Medulla oblongata (tissue), 1 donor: ENCODE data around the gene ONECUT3.
"Not testable (repeated sequence)": the region's sequence is repeated elsewhere in the genome, so short reads cannot be mapped to it uniquely, and the experiment has no call there.

Experiments used
- DNase-seq: peaks from one replicate; pipeline ENCODE4 v3.0.0-alpha.2; 2015; ENCODE audit errors: extremely low spot score

ONECUT3 gene

DNA sequence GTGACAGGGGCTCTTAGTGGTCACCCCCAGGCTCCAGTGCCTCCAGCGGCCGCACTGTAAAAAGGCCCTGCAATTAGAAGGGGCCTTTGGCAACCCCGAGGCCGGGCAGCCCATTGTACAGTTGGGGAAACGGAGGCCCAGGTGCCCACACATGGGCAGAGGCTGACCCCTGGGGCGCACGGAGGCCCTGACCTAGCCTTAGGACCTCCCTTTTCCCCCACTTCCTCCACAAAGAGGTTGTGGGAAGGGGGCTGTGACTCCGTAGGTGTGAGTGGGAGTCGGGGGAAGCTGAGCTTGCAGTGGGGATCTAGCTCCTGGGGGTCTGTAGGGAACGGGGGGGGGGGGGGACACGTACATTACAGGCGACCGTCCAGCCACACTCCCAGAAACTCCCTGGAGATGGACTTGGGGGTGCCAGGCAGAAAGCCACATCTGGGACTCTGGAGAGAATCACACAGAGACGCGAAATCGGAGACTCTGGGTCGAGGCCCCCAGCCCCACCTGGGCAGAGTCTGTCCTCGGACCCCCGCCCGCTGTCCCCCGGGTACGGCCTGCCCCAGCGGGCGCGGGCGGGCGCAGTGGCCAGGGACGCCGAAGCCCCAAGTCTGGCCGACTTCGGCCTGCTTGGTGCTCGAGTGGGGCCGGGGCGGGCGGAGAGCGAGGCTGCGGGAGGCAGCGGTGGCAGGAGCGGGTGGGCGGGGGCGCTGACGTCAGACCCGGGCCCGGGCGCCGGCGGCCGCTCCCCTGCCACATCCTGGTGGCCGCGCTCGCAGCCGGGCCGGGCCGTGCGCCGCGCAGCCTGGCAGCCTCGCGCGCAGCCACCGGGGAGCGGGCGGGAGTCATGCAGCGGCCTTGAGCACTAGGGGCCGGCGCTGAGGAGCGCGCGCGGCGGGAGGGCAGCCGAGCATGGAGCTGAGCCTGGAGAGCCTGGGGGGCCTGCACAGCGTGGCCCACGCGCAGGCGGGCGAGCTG is at the start of gene ONECUT3:
ONECUT3 (plus strand) TSS at position 750 of the 972 bp plus-strand sequence; CDS start at position 907, 157 bp downstream.
- DNase-seq: no peak

DNA sequence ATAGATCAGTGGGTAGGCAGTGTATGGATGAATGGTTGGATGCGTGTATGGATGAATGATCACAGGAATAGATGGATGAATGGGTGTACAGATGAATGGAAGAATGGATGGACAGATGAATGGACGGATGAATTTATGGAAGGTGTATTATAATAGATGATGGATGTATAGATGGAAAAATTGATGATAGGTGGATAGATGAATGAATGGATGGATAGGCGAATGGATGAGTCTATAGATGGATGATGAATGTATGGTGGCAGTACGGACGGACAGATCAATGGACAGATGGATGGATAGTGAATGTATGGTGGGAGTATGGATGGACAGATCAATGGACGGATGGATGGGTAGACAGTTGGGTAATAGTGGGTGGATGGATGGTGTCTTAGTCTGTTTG is 49.0 kb upstream of the ONECUT3 start:
- no peak for DNase-seq

DNA sequence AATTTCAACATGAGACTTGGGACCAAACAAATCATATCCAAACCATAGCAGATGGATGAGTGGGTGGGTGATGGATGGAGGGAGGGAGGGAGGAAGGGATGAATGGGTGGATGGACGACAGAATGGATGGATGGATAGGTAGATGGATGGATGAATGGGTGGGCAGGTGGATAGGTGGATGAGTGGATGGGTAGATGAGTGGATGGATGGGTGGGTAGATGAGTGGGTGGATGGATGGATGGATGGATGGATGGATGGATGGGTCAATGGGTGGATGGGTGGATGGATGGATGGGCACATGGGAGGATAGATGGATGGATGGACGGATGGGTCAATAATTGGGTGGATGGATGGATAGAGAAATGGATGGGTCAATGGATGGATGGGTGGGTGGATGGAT is 47.9 kb upstream of the ONECUT3 start:
- no peak for DNase-seq

- not testable (repeated sequence) for DNase-seq
Observed at GRCh38 chr19:1706646-1707045, 46.7 kb upstream of the ONECUT3 start.

DNA sequence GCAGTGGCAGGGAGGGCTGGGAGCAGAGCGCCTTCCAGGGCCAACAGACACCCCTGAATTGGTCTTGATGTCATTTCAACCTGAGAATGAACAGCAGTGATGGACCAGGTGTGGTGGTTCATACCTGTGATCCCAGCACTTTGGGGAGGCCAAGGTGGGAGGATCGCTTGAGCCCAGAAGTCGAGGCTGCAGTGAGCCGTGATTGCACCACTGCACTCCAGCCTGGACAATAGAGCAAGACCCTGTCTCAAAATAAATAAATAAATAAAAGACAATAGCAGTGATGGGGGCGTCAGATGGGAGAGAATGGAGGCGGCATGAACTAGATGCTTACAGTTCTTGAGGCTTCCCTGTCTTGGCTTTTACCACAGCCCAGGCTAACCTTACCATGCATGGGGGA is 46.1 kb upstream of the ONECUT3 start:
- DNase-seq: no peak

GRCh38 chr19:1713170-1713569 is 40.1 kb upstream of the ONECUT3 start:
- DNase-seq: no peak

DNA sequence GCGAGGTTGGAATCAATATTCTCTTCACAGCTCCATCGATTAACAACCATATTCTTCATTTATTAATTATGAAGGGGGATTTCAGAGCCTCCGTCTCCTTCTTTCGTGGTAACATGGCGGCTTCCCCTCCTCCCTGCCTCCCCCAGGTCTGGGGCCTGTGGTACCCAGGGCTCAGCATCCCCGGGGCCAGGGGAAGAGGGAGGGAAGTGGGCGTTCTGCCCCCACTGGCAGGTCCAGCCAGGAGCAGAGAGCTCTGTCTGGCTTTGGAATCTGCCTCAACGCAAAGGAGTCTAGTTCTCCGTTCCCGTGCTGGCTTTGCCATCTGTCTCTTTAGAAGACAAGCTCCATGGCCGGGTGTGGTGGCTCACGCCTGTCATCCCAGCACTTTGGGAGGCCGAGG is 37.8 kb upstream of the ONECUT3 start:
- no peak for DNase-seq

- DNase-seq: no peak
Observed at GRCh38 chr19:1717200-1717969, 35.9 kb upstream of the ONECUT3 start.

GRCh38 chr19:1717970-1718264 is 35.4 kb upstream of the ONECUT3 start:
- no peak for DNase-seq

GRCh38 chr19:1718420-1719291 is 34.6 kb upstream of the ONECUT3 start:
- no peak for DNase-seq

- DNase-seq: no peak
Observed at GRCh38 chr19:1719519-1719918, 33.8 kb upstream of the ONECUT3 start.

DNA sequence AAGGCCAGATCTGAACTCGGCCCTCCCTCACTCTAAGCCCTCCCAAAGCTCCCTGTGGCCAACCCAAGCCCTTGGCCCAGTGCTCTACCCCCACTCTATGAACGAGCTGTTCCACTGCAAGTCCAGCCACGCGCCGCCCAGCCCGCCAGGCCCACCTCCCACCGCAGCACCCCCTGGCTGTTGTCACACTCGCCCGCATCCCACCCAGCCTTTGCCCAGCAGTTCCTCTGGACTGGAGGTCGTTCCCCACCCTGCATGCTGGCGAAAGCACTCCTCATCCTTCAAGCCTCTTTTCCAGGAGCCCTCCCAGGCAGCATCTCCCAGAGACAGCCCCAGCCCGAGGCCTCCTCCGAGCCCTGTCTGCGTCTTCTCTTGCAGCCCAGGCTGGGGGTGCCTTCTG is 33.1 kb upstream of the ONECUT3 start:
- no peak for DNase-seq

DNA sequence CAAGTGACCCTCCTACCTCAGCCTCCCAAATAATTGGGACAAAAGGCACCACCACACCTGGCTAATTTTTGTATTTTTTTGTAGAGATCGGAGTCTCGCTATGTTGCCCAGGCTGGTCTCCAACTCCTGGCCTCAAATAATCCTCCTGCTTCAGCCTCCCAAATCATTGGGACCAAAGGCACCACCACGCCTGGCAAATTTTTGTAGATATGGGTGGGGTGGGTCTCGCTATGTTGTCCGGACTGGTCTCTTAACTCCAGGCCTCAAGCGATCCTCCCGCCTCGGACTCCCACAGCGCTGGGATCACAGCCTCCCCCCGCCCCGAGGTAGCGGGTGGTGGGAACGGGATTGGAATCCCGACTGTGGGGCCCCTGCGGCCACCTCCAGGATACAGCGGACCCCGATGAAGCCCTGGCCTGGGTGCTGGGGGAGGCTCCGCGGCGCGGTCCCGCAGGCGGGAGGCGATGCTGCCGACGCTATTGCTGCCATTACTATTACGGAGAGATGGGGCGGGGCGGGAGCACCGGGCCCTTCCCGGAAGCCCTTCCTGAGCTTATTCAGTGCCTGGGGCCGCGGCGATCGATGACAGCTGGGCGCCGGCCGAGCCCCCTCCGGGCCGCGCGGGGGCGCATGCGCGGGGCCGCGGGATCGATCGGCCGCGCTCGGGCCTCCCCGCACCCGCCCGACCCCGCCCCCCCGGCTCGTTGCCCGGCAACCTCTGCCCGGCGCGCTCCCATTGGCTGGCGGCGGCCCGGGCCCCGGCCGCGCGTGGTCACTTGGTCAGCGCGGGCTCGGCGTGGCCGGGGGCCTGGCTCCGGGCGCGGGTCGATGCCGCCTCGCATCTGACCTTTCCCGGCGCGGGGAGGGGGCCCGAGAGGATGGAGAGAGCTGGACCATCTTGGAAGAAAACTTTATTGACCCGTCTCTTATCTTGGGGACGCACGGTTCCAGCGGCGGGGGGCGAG is 27.9 kb upstream of the ONECUT3 start:
- peak; percentile 56 for DNase-seq

- DNase-seq: no peak
Observed at GRCh38 chr19:1728816-1729567, 24.3 kb upstream of the ONECUT3 start.

GRCh38 chr19:1729568-1729925 is 23.8 kb upstream of the ONECUT3 start:
- no peak for DNase-seq

- DNase-seq: no peak
Observed at GRCh38 chr19:1730157-1730556, 23.1 kb upstream of the ONECUT3 start.

DNA sequence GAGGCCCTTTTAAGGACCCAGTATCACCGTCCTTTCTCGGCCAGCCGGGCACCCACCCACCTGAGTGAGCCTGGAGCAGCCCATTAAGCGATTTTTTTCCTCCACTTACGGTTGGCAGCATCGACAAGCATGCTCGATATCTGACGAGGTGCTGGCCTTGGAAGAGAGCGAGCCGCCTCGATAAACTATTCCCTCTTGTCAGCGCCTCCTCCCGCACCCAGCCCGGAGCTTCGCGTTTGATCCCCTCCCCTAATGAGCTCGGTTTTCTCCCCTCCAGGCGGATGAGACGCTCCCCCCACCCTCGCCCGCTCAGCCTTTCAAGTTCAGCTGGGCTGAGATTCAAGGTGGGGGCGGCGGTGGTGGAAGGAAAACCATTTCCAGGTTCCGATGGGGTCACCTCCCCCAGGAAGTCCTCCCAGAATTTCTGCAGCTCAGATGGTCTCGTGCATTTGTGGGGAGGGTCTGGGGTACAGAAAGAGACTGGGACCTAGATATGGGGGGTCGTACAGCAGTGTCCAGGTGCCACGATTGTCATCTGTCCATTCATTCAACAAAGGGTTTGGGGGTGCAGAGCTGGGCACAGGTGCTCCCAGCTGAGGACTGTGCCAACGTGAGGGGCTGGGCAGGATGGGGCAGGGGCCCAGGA is 18.9 kb upstream of the ONECUT3 start:
- no peak for DNase-seq

GRCh38 chr19:1736280-1736679 is 17.0 kb upstream of the ONECUT3 start:
- DNase-seq: no peak

GRCh38 chr19:1736927-1737326 is 16.4 kb upstream of the ONECUT3 start:
- DNase-seq: no peak
